ENCODE results near the gene ZNF710. TPM values are rescaled to one million over a fixed set of nuclear protein-coding genes. Genes with fewer than 3 reads are reported as not detected.

The ZNF710 gene
- total RNA-seq, 2 experiments from 2014 or later: 22.7 to 24.9 TPM

GRCh38 chr15:90087454-90088154, 86.5 kb downstream of the ZNF710 start:
- peak; percentile 68 for ATAC-seq
- Mint-ChIP-seq H3K36me3 (ENCODE audit: low read depth) (peaks cover 65% of the 10 kb centered on the region), H3K27ac (peak overlapping the region; percentile 63), H3K9me3 (ENCODE audit: insufficient read depth) (no peaks in the 10 kb centered on the region), H3K4me1 (ENCODE audit: low read depth) (peaks cover 15% of the 10 kb centered on the region), H3K27me3 (ENCODE audit: low read depth) (no peaks in the 10 kb centered on the region), H3K4me3 (no peak overlapping the region)
- peak; percentile 48 for DNase-seq
- POLR2A ChIA-PET: interaction anchor here (0.6 to 1.2 kb wide), 2 partner anchors 13 to 114 kb away, joined by 3 to 4 read pairs; no protein-coding TSS in a partner anchor
- CTCF ChIA-PET: interaction anchor here (0.7 to 4.8 kb wide), 8 partner anchors 12 to 213 kb away, joined by 3 to 40 read pairs (median 4); partner anchors contain the start of genes CIB1 and IDH2

DNA sequence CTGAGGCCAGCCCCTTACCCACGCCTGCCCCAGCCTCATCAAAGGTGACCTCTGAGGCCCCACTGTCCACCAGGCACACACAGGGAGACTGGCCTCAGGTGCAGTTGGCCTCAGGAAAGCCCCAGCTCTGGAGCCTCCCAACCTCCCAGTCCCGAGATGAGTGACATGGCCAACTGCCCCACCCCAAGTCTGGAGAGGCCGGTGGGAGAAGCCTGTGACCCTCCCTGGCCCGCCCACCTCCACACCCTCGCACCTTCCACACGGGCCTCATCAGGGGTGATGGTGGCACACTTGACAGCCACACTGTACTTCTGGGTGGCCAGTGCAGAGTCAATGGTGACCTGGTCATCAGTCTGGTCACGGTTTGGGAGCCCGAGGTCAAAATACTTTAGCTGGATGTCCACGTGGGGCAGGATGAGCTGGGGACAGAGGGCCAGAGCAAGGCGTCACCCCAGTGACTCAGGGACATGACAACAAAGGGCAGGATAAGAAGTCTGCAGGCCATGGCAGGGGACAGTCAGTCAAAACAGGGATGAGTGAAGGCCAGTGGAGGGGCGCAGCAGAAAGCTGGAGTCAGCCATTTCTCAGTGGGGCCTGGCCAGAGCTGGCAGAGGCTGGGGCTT, 89.2 kb downstream of the ZNF710 start:
- Mint-ChIP-seq H3K27ac (peak overlapping the region; percentile 50), H3K27me3 (ENCODE audit: low read depth) (no peaks in the 10 kb centered on the region), H3K4me3 (no peak overlapping the region), H3K4me1 (ENCODE audit: low read depth) (peaks cover 36% of the 10 kb centered on the region), H3K36me3 (ENCODE audit: low read depth) (peaks cover 72% of the 10 kb centered on the region), H3K9me3 (ENCODE audit: insufficient read depth) (no peaks in the 10 kb centered on the region)
- ATAC-seq: no peak
- no peak for DNase-seq
- CTCF ChIA-PET: no interaction called here
- POLR2A ChIA-PET: no interaction called here

GRCh38 chr15:90091156-90091931, 90.2 kb downstream of the ZNF710 start:
- Mint-ChIP-seq H3K27ac (no peak overlapping the region), H3K4me1 (ENCODE audit: low read depth) (peaks cover 45% of the 10 kb centered on the region), H3K4me3 (no peak overlapping the region), H3K9me3 (ENCODE audit: insufficient read depth) (no peaks in the 10 kb centered on the region), H3K27me3 (ENCODE audit: low read depth) (no peaks in the 10 kb centered on the region), H3K36me3 (ENCODE audit: low read depth) (peaks cover 73% of the 10 kb centered on the region)
- ChIA-PET POLR2A (no interaction called here), CTCF (no interaction called here)
- DNase-seq (no peak), ATAC-seq (no peak)

DNA sequence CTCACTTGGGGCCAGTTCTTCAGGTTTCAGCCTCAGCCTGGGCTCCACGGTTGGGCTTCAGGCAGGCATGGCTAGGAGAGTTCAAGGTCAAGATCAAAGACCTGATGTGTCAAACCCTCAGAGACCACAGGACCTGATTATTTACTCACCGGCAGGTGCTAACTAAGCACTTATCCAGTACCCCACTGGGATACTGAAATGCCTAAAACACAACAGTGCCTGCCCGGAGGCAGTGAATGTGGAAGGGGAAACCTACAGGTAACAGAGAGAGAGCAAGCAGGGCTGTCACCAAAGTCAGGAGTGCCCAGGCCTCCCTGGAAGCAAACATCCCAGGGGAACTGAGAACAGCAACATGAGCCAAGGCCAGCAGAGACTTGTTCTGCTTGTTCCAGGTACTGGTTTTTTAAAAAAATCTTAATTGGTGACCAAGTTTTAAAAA, 94.4 kb downstream of the ZNF710 start:
- DNase-seq: peak; percentile 51
- ATAC-seq: no peak
- Mint-ChIP-seq H3K9me3 (ENCODE audit: insufficient read depth) (no peaks in the 10 kb centered on the region), H3K4me3 (peak overlapping the region; percentile 60), H3K36me3 (ENCODE audit: low read depth) (peaks cover 59% of the 10 kb centered on the region), H3K4me1 (ENCODE audit: low read depth) (peaks cover 70% of the 10 kb centered on the region), H3K27ac (peak overlapping the region; percentile 87), H3K27me3 (ENCODE audit: low read depth) (no peaks in the 10 kb centered on the region)
- ChIA-PET POLR2A (interaction anchor here (0.6 kb wide), 1 partner anchor 774 kb away, joined by 4 read pairs; no protein-coding TSS in a partner anchor), CTCF (no interaction called here)

GRCh38 chr15:90097475-90097874, 96.4 kb downstream of the ZNF710 start:
- no peaks in the 10 kb centered on the region for H3K9me3 Mint-ChIP-seq (ENCODE audit: insufficient read depth)
- CTCF ChIA-PET: interaction anchor here (5.8 kb wide), 1 partner anchor 10 kb away, joined by 40 read pairs; no protein-coding TSS in a partner anchor
- peak overlapping the region; percentile 93 for H3K4me3 Mint-ChIP-seq
- DNase-seq (peak; percentile 86), ATAC-seq (peak; percentile 67)
- peaks cover 79% of the 10 kb centered on the region for H3K4me1 Mint-ChIP-seq (ENCODE audit: low read depth)
- POLR2A ChIA-PET: no interaction called here
- peaks cover 60% of the 10 kb centered on the region for H3K36me3 Mint-ChIP-seq (ENCODE audit: low read depth)
- H3K27ac Mint-ChIP-seq: peak overlapping the region; percentile 99
- H3K27me3 Mint-ChIP-seq (ENCODE audit: low read depth): no peaks in the 10 kb centered on the region

- peak overlapping the region; percentile 93 for H3K4me3 Mint-ChIP-seq
- no peaks in the 10 kb centered on the region for H3K27me3 Mint-ChIP-seq (ENCODE audit: low read depth)
- H3K4me1 Mint-ChIP-seq (ENCODE audit: low read depth): peaks cover 81% of the 10 kb centered on the region
- peak overlapping the region; percentile 99 for H3K27ac Mint-ChIP-seq
- peaks cover 49% of the 10 kb centered on the region for H3K36me3 Mint-ChIP-seq (ENCODE audit: low read depth)
- DNase-seq (peak; percentile 80), ATAC-seq (peak; percentile 37)
- H3K9me3 Mint-ChIP-seq (ENCODE audit: insufficient read depth): no peaks in the 10 kb centered on the region
- ChIA-PET POLR2A (interaction anchor here (0.9 to 2.6 kb wide), 8 partner anchors 43 to 206 kb away, joined by 3 to 17 read pairs (median 4); partner anchors contain the start of genes AP3S2, CIB1, GDPGP1 and NGRN), CTCF (interaction anchor here (0.7 to 5.8 kb wide), 16 partner anchors 12 to 833 kb away, joined by 3 to 40 read pairs (median 4); partner anchors contain the start of gene HDDC3)
These were observed 98.1 kb downstream of the ZNF710 start for GRCh38 chr15:90099072-90099867.

- ChIA-PET POLR2A (interaction anchor here (0.7 to 2.6 kb wide), 9 partner anchors 12 to 206 kb away, joined by 3 to 17 read pairs (median 4); partner anchors contain the start of genes AP3S2, CIB1, GDPGP1 and NGRN), CTCF (interaction anchor here (0.8 to 5.8 kb wide), 12 partner anchors 13 to 832 kb away, joined by 3 to 40 read pairs (median 4); partner anchors contain the start of gene HDDC3)
- H3K27ac Mint-ChIP-seq: peak overlapping the region; percentile 99
- ATAC-seq (no peak), DNase-seq (peak; percentile 50)
- H3K36me3 Mint-ChIP-seq (ENCODE audit: low read depth): peaks cover 44% of the 10 kb centered on the region
- no peaks in the 10 kb centered on the region for H3K9me3 Mint-ChIP-seq (ENCODE audit: insufficient read depth)
- peak overlapping the region; percentile 93 for H3K4me3 Mint-ChIP-seq
- peaks cover 73% of the 10 kb centered on the region for H3K4me1 Mint-ChIP-seq (ENCODE audit: low read depth)
- peaks cover 2% of the 10 kb centered on the region for H3K27me3 Mint-ChIP-seq (ENCODE audit: low read depth)
These were observed 99.0 kb downstream of the ZNF710 start for GRCh38 chr15:90099868-90100831.

- CTCF ChIA-PET: interaction anchor here (1.0 to 5.8 kb wide), 4 partner anchors 14 to 132 kb away, joined by 3 to 40 read pairs (median 6); partner anchors contain the start of genes CIB1 and GDPGP1
- Mint-ChIP-seq H3K36me3 (ENCODE audit: low read depth) (peaks cover 35% of the 10 kb centered on the region), H3K27ac (peak overlapping the region; percentile 99), H3K9me3 (ENCODE audit: insufficient read depth) (no peaks in the 10 kb centered on the region), H3K27me3 (ENCODE audit: low read depth) (peaks cover 3% of the 10 kb centered on the region), H3K4me3 (peak overlapping the region; percentile 93), H3K4me1 (ENCODE audit: low read depth) (peaks cover 62% of the 10 kb centered on the region)
- ATAC-seq (no peak), DNase-seq (peak; percentile 58)
- POLR2A ChIA-PET: interaction anchor here (0.7 to 1.8 kb wide), 6 partner anchors 13 to 208 kb away, joined by 3 to 6 read pairs (median 4); partner anchors contain the start of genes AP3S2, CIB1, GDPGP1 and ZNF710
These were observed 100.2 kb downstream of the ZNF710 start for GRCh38 chr15:90101130-90101968.

All from activated CD8-positive, alpha-beta T cell treated with anti-CD3 and anti-CD28 coated beads, Interleukin-2, amount 10 ng/mL, durations not matched to agents 7 days and 5 days (primary cell).